ENCODE results near the gene KSR1.

GRCh38 chr17:27502526-27503324 lies 46.5 kb downstream of the KSR1 start:
- TF ChIP-seq CTCF (IDR thresholded peaks at IDR 0.05; ENCODE audit: control extremely low read depth in 1 of 3, insufficient read depth in 1 of 3, low read depth in 1 of 3, low read length in 3 of 3), result no peak
- TF ChIP-seq RNF2 (IDR thresholded peaks at IDR 0.05; ENCODE audit: borderline replicate concordance, low read depth, low read length, missing control alignments, poor library complexity, severe bottlenecking), result no peak
- TF ChIP-seq POLR2AphosphoS5 (IDR thresholded peaks at IDR 0.05; ENCODE audit: low read depth, low read length), result no peak
- no peak for TF ChIP-seq HDAC2 (IDR thresholded peaks at IDR 0.05; ENCODE audit: borderline replicate concordance in 1 of 2, low read depth in 2 of 2, low read length in 2 of 2)
- TF ChIP-seq POLR2A (IDR thresholded peaks at IDR 0.05; ENCODE audit: control extremely low read depth in 1 of 2, low read depth in 2 of 2, low read length in 2 of 2), result no peak

Measured in H1 (cell line).